Natural killer cell (primary cell): ENCODE measurements around the gene VPS54. TPM values are rescaled to one million over a fixed set of nuclear protein-coding genes. Genes with fewer than 3 reads are reported as not detected.

Experiments used
- ATAC-seq, 3 donors: fragments of 150-1000 bp in 2 of 3; fragments of 200-7000 bp in 1 of 3; cut with Tn5 transposase; 1 replicate in 1 of 3; 2 replicates in 2 of 3; pipeline ENCODE4 v1.10.0; 2021; ENCODE audit warnings: mild to moderate bottlenecking in 2 of 3, moderate library complexity in 2 of 3
- DNase-seq, 2 donors: peaks; one replicate each; pipeline versions ENCODE4 v3.0.0 to v3.0.0-alpha.2; 2013 to 2021; ENCODE audit warnings: mixed read lengths in 1 of 2
- H3K27ac ChIP-seq: one replicate; pipeline ENCODE4 v1.5.1; 2013; ENCODE audit warnings: mild to moderate bottlenecking, low read length
- H3K27me3 ChIP-seq: one replicate; pipeline ENCODE4 v1.6.1; 2013; ENCODE audit warnings: low read length; ENCODE audit not compliant: control insufficient read depth, insufficient read depth
- H3K36me3 ChIP-seq: one replicate; pipeline ENCODE4 v1.6.1; 2013; ENCODE audit warnings: low read length; ENCODE audit not compliant: control insufficient read depth, insufficient read depth
- H3K4me1 ChIP-seq: one replicate; pipeline ENCODE4 v1.6.1; 2013; ENCODE audit warnings: low read length; ENCODE audit not compliant: control insufficient read depth, insufficient read depth
- H3K4me3 ChIP-seq: one replicate; pipeline ENCODE4 v1.5.1; 2013; ENCODE audit warnings: low read length
- H3K9me3 ChIP-seq: one replicate; pipeline ENCODE4 v1.6.1; 2013; ENCODE audit warnings: low read length; ENCODE audit not compliant: control insufficient read depth, insufficient read depth
- H3K27ac Mint-ChIP-seq, 2 donors: one replicate each; pipeline ENCODE4 v1.8.0; 2022; ENCODE audit warnings: mild to moderate bottlenecking in 2 of 2, mixed read lengths in 2 of 2, moderate library complexity in 1 of 2
- H3K27me3 Mint-ChIP-seq, 2 donors: one replicate each; pipeline ENCODE4 v1.8.0; 2022; ENCODE audit warnings: low read depth in 2 of 2, mixed read lengths in 2 of 2
- H3K36me3 Mint-ChIP-seq: one replicate; pipeline ENCODE4 v1.8.0; 2022; ENCODE audit warnings: mixed read lengths
- H3K4me1 Mint-ChIP-seq, 2 donors: one replicate each; pipeline ENCODE4 v1.8.0; 2022; ENCODE audit warnings: mixed read lengths in 2 of 2
- H3K4me3 Mint-ChIP-seq: one replicate; pipeline ENCODE4 v1.8.0; 2022; ENCODE audit warnings: mild to moderate bottlenecking, moderate library complexity, mixed read lengths
- H3K9me3 Mint-ChIP-seq, 2 donors: one replicate each; pipeline ENCODE4 v1.8.0; 2022; ENCODE audit warnings: mixed read lengths in 2 of 2
- WGBS: methylation state at CpG from one replicate; pipeline ENCODE4 v1.1.7; 2013; ENCODE audit warnings: missing lambda C conversion rate; ENCODE audit not compliant: insufficient coverage; 5-methylcytosine and 5-hydroxymethylcytosine counted together
- intact Hi-C: fragments of 100-400 bp; cut with micrococcal nuclease; formaldehyde crosslinking; loops from one replicate; pipeline ENCODE4 v1.14.2; 2022
- total RNA-seq, 4 donors: library from RNA; stranded (reverse); fragments of 120-200 nt in 1 of 4; gene quantifications; one replicate each; pipeline versions ENCODE4 v1.2.3 to v1.2.4, GENCODE V29; 2013 to 2022
- TF ChIP-seq, protein P1 (sequence below): fragments of 200-600 bp; IDR thresholded peaks from one replicate; pipeline ENCODE4 v1.8.0; 2022; ENCODE audit warnings: antibody characterized with exemption

The VPS54 gene
- total RNA-seq, 3 donors from 2014 or later (not counting 1 experiment from before 2014, with no cell fraction given), result 12.1 to 17.3 (median 13.5) TPM

DNA sequence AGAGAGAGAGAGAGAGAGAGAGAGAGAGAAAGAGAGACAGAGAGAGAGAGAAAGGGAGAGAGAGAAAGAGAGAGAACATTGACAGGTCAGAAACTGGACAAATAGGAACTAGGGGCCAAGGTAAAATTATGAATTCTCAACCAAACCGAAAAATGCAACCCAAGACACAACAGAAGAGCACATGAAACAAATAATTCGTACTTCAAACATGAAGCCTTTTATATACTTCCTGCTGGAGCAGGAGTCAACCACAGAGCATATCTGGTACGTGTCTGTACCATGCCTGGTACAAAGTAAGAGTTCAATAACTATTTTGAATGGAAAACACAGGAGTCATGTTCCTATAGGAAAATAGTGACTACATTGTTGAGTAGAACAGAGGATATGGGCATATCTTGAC is 6.5 kb upstream of the VPS54 start:
- intact Hi-C loops, result no loop called here
- ATAC-seq (no peak), DNase-seq (peak in 1 of 2 donors; percentile 49)
- WGBS, result 47% methylated on average over 3 of the region's 3 CpGs
- Histone ChIP-seq H3K4me3 (no peak overlapping the region), H3K36me3 (no peaks in the 10 kb centered on the region), H3K9me3 (no peaks in the 10 kb centered on the region), H3K4me1 (no peaks in the 10 kb centered on the region), H3K27me3 (no peaks in the 10 kb centered on the region), H3K27ac (no peak overlapping the region)
- Mint-ChIP-seq H3K4me3 (no peak overlapping the region), H3K27me3 (peaks cover 4 to 11% of the 10 kb centered on the region in 2 donors), H3K27ac (no peak overlapping the region), H3K4me1 (peaks cover 0 to 6% of the 10 kb centered on the region in 2 donors), H3K36me3 (no peaks in the 10 kb centered on the region), H3K9me3 (no peaks in the 10 kb centered on the region)
- TF ChIP-seq, protein P1, sequence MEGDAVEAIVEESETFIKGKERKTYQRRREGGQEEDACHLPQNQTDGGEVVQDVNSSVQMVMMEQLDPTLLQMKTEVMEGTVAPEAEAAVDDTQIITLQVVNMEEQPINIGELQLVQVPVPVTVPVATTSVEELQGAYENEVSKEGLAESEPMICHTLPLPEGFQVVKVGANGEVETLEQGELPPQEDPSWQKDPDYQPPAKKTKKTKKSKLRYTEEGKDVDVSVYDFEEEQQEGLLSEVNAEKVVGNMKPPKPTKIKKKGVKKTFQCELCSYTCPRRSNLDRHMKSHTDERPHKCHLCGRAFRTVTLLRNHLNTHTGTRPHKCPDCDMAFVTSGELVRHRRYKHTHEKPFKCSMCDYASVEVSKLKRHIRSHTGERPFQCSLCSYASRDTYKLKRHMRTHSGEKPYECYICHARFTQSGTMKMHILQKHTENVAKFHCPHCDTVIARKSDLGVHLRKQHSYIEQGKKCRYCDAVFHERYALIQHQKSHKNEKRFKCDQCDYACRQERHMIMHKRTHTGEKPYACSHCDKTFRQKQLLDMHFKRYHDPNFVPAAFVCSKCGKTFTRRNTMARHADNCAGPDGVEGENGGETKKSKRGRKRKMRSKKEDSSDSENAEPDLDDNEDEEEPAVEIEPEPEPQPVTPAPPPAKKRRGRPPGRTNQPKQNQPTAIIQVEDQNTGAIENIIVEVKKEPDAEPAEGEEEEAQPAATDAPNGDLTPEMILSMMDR, result no peak

DNA sequence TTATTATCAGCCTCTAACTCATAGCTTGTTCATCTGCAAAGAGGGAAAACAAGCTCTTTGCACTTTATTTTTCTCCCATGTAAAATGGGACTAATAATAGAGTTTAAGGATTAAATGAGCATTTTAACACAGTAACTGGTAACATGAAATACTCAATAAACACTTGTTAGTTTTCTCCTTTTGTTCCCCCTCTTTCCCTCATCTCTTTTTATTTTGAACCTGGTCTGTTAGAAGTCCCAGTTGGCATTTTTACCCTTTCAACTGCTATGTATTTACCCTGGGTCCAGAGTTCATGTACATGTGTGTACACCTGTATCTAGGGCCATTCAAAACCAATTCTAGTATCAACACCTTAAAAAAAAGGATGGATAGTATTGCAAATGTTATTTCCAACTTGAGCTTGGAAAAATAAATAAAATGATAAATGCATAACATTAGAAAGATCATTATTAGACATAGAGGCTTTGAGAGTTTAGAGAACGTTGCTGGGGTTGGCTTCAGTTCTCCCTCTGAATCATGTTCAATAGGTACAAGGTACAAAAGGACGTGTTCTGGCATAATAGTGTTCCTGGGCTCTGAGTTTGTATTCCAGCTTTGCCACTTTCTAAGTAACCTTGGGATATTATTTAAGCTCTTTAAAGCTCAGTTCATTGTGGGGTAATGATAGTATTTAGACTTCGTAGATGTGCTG is 5.2 kb upstream of the VPS54 start:
- 93% methylated on average over 2 of the region's 3 CpGs for WGBS
- TF ChIP-seq, protein P1, result no peak
- H3K36me3 ChIP-seq, result no peaks in the 10 kb centered on the region
- intact Hi-C loops, result loop anchor here (5.0 kb wide), 1 partner anchor 182 kb away; the partner anchor contains the start of gene UGP2
- H3K9me3 Mint-ChIP-seq, result no peaks in the 10 kb centered on the region
- H3K9me3 ChIP-seq, result no peaks in the 10 kb centered on the region
- H3K27ac ChIP-seq, result no peak overlapping the region
- no peak for DNase-seq
- H3K4me1 Mint-ChIP-seq, result peaks cover 10 to 19% of the 10 kb centered on the region in 2 donors
- H3K27ac Mint-ChIP-seq, result no peak overlapping the region
- no peaks in the 10 kb centered on the region for H3K36me3 Mint-ChIP-seq
- H3K27me3 ChIP-seq, result no peaks in the 10 kb centered on the region
- no peak for ATAC-seq
- no peak overlapping the region for H3K4me3 Mint-ChIP-seq
- no peak overlapping the region for H3K4me3 ChIP-seq
- H3K27me3 Mint-ChIP-seq, result peaks cover 0 to 3% of the 10 kb centered on the region in 2 donors
- H3K4me1 ChIP-seq, result peaks cover 6% of the 10 kb centered on the region

DNA sequence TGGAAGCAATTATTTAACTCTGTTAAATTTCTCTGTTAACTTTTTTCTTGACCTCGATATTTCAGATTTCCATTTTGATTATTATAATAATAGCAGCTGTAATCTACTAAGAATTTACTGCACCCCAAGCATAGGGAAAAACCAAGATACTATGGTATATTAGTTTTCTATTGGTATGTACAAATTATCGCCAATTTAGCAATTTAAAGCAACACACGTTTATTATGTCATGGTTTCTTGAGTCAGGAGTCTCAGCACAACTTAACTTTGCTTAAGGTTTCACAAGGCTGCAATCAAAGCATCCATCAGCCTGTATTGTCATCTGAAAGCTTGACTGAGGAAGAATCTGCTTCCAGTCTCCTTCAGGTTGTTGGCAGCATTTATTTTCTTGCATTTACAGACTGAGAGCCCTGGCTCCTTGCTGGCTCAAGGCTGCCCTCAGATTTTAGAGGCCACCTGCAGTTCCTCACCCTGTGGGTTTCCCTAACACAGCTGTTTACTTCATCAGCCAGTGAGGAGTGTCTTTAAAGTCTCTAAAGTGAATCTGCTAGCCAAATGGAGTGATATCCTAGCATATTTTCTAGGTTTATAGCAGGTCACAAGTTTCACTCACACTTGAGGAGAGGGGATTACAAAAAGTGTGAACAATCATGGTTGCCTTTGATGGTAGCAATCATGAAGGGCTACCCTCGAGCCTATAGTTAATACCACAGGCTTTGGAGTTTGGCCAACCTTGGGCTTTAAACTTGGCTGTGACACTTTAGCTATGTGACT is 4.4 kb upstream of the VPS54 start:
- H3K27ac ChIP-seq, result no peak overlapping the region
- peaks cover 10 to 20% of the 10 kb centered on the region in 2 donors for H3K4me1 Mint-ChIP-seq

More for the DNA sequence above, 4.4 kb upstream of the VPS54 start:
- no peaks in the 10 kb centered on the region for H3K36me3 ChIP-seq
- Mint-ChIP-seq H3K27ac (no peak overlapping the region), H3K9me3 (no peaks in the 10 kb centered on the region), H3K4me3 (no peak overlapping the region), H3K36me3 (no peaks in the 10 kb centered on the region), H3K27me3 (no peaks in the 10 kb centered on the region)
- H3K4me3 ChIP-seq, result no peak overlapping the region
- no peaks in the 10 kb centered on the region for H3K9me3 ChIP-seq
- H3K27me3 ChIP-seq, result no peaks in the 10 kb centered on the region
- WGBS, result 83% methylated on average over 3 of the region's 4 CpGs
- TF ChIP-seq, protein P1, result no peak
- intact Hi-C loops, result loop anchor here (5.0 kb wide), 1 partner anchor 181 kb away; the partner anchor contains the start of gene UGP2
- H3K4me1 ChIP-seq, result peaks cover 6% of the 10 kb centered on the region
- DNase-seq (no peak), ATAC-seq (no peak)
